Ascending aorta (tissue), 2 donors: ENCODE measurements around the gene SLC16A12. TPM values are rescaled to one million over a fixed set of nuclear protein-coding genes. Genes with fewer than 3 reads are reported as not detected.

Experiments
- DNase-seq, 2 donors: peaks; one replicate each; pipeline ENCODE4 v3.0.0-alpha.2; 2019; ENCODE audit warnings: low spot score in 2 of 2
- H3K27ac ChIP-seq, 2 donors: fragments of 200-600 bp; sonication (generic); one replicate each; pipeline ENCODE4 v1.5.1; 2016 to 2017; ENCODE audit warnings: mild to moderate bottlenecking in 1 of 2
- H3K27me3 ChIP-seq: fragments of 200-600 bp; sonication (generic); one replicate; pipeline ENCODE4 v1.5.1; 2017
- H3K36me3 ChIP-seq, 2 donors: fragments of 200-600 bp; sonication (generic); one replicate each; pipeline ENCODE4 v1.5.1; 2016
- H3K4me1 ChIP-seq, 2 donors: fragments of 200-600 bp; sonication (generic); one replicate each; pipeline ENCODE4 v1.5.1; 2016 to 2017; ENCODE audit warnings: mild to moderate bottlenecking in 1 of 2
- H3K4me3 ChIP-seq, 2 donors: fragments of 200-600 bp; sonication (generic); one replicate each; pipeline ENCODE4 v1.5.1; 2016 to 2017; ENCODE audit warnings: mild to moderate bottlenecking in 1 of 2
- H3K9me3 ChIP-seq, 2 donors: fragments of 200-600 bp; sonication (generic); one replicate each; pipeline ENCODE4 v1.5.1; 2016
- CTCF ChIP-seq, 3 experiments: fragments of 200-600 bp in 2 of 3; fragments of 450-650 bp in 1 of 3; sonication (generic) in 2 of 3; IDR thresholded peaks; one replicate each; pipeline ENCODE4 v1.5.1; 2016 to 2019; ENCODE audit warnings: antibody characterized with exemption in 3 of 3, mild to moderate bottlenecking in 1 of 3, moderate library complexity in 1 of 3
- intact Hi-C: fragments of 100-400 bp; cut with DNase I; formaldehyde crosslinking; loops from one replicate; pipeline ENCODE4 v1.15.1; 2023
- total RNA-seq: library from RNA; depleted of rRNA; stranded (reverse); fragments of >200 nt; gene quantifications from one replicate; pipeline ENCODE4 v1.1.0, GENCODE V29; 2016

SLC16A12 gene
- total RNA-seq, 1 donor from 2014 or later, result not detected

GRCh38 chr10:89575031-89575430 lies 39.6 kb upstream of the SLC16A12 start:
- H3K27ac ChIP-seq, result no peak overlapping the region
- TF ChIP-seq CTCF (IDR thresholded peaks at IDR 0.05), result no peak
- no peaks in the 10 kb centered on the region for H3K27me3 ChIP-seq
- no peak for DNase-seq
- intact Hi-C loops, result no loop called here
- no peaks in the 10 kb centered on the region for H3K4me1 ChIP-seq
- H3K36me3 ChIP-seq, result no peaks in the 10 kb centered on the region
- peaks cover 0 to 8% of the 10 kb centered on the region in 2 donors for H3K9me3 ChIP-seq
- H3K4me3 ChIP-seq, result no peak overlapping the region

- no peak overlapping the region for H3K4me3 ChIP-seq
- H3K9me3 ChIP-seq, result peaks cover 0 to 8% of the 10 kb centered on the region in 2 donors
- no peak for TF ChIP-seq CTCF (IDR thresholded peaks at IDR 0.05)
- H3K27ac ChIP-seq, result no peak overlapping the region
- H3K27me3 ChIP-seq, result no peaks in the 10 kb centered on the region
- no peaks in the 10 kb centered on the region for H3K36me3 ChIP-seq
- no peak for DNase-seq
- no peaks in the 10 kb centered on the region for H3K4me1 ChIP-seq
- intact Hi-C loops, result no loop called here
Measured at GRCh38 chr10:89574368-89574767, 39.0 kb upstream of the SLC16A12 start.

GRCh38 chr10:89567576-89568245 lies 32.3 kb upstream of the SLC16A12 start:
- intact Hi-C loops, result no loop called here
- Histone ChIP-seq H3K4me1 (no peaks in the 10 kb centered on the region), H3K4me3 (no peak overlapping the region), H3K27ac (no peak overlapping the region), H3K27me3 (no peaks in the 10 kb centered on the region), H3K9me3 (no peaks in the 10 kb centered on the region), H3K36me3 (no peaks in the 10 kb centered on the region)
- no peak for TF ChIP-seq CTCF (IDR thresholded peaks at IDR 0.05)
- no peak for DNase-seq

GRCh38 chr10:89566992-89567391 lies 31.6 kb upstream of the SLC16A12 start:
- intact Hi-C loops, result no loop called here
- Histone ChIP-seq H3K9me3 (no peaks in the 10 kb centered on the region), H3K27ac (no peak overlapping the region), H3K27me3 (no peaks in the 10 kb centered on the region), H3K4me3 (no peak overlapping the region), H3K4me1 (no peaks in the 10 kb centered on the region), H3K36me3 (no peaks in the 10 kb centered on the region)
- no peak for DNase-seq
- no peak for TF ChIP-seq CTCF (IDR thresholded peaks at IDR 0.05)

GRCh38 chr10:89566095-89566950 lies 30.9 kb upstream of the SLC16A12 start:
- intact Hi-C loops, result no loop called here
- Histone ChIP-seq H3K36me3 (no peaks in the 10 kb centered on the region), H3K9me3 (no peaks in the 10 kb centered on the region), H3K4me3 (no peak overlapping the region), H3K27me3 (no peaks in the 10 kb centered on the region), H3K27ac (no peak overlapping the region), H3K4me1 (no peaks in the 10 kb centered on the region)
- no peak for DNase-seq
- TF ChIP-seq CTCF (IDR thresholded peaks at IDR 0.05), result no peak
